ENCODE results near the gene TMEM132E. TPM values are rescaled to one million over a fixed set of nuclear protein-coding genes. Genes with fewer than 3 reads are reported as not detected.

TMEM132E gene
- total and polyA plus RNA-seq, 10 of the 15 experiments (the other 5 are each of a cell fraction or from before 2014, with no cell fraction given): not detected

DNA sequence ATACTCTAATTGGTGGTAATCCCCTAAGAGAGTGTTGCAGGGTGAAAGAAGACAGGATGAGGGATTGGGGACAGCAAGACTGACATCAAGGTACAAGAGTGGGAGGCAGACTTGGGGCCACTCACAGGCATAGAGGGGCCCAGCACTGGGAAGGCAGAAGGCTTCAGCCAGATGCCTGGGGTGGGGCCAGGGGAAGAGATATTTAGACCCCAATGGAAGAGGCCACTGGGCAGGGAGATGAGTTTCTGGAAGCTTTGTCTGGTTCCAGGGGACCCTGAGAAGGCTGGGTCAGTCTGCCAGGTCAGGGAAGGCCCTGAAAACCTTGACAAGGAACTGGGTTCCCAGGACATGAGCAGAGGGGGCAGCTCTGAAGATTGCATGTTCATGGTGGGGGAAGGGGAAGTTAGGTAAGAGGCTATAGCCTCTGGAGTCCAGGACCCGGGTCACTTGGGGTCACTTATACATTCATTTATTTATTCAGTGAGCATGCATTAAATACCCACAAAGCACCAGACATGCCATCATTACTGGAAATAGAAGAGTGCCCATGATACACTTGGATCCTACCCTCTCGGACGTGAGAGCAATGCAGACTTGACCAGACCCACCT, 92.9 kb downstream of the TMEM132E start (continued):
- TF ChIP-seq, protein P1, sequence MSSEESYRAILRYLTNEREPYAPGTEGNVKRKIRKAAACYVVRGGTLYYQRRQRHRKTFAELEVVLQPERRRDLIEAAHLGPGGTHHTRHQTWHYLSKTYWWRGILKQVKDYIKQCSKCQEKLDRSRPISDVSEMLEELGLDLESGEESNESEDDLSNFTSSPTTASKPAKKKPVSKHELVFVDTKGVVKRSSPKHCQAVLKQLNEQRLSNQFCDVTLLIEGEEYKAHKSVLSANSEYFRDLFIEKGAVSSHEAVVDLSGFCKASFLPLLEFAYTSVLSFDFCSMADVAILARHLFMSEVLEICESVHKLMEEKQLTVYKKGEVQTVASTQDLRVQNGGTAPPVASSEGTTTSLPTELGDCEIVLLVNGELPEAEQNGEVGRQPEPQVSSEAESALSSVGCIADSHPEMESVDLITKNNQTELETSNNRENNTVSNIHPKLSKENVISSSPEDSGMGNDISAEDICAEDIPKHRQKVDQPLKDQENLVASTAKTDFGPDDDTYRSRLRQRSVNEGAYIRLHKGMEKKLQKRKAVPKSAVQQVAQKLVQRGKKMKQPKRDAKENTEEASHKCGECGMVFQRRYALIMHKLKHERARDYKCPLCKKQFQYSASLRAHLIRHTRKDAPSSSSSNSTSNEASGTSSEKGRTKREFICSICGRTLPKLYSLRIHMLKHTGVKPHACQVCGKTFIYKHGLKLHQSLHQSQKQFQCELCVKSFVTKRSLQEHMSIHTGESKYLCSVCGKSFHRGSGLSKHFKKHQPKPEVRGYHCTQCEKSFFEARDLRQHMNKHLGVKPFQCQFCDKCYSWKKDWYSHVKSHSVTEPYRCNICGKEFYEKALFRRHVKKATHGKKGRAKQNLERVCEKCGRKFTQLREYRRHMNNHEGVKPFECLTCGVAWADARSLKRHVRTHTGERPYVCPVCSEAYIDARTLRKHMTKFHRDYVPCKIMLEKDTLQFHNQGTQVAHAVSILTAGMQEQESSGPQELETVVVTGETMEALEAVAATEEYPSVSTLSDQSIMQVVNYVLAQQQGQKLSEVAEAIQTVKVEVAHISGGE (CRISPR knock-in tag; IDR thresholded peaks at IDR 0.05): no peak
- TF ChIP-seq ATF7 (IDR thresholded peaks at IDR 0.05; ENCODE audit: low read depth) (no peak), NRF1 (conservative IDR thresholded peaks at IDR 0.05; ENCODE audit: low read depth, low read length) (no peak), MYC (IDR thresholded peaks at IDR 0.05; ENCODE audit: insufficient read depth, insufficient read length, insufficient replicate concordance, low read length, severe bottlenecking) (no peak)
- TF ChIP-seq, protein P2, sequence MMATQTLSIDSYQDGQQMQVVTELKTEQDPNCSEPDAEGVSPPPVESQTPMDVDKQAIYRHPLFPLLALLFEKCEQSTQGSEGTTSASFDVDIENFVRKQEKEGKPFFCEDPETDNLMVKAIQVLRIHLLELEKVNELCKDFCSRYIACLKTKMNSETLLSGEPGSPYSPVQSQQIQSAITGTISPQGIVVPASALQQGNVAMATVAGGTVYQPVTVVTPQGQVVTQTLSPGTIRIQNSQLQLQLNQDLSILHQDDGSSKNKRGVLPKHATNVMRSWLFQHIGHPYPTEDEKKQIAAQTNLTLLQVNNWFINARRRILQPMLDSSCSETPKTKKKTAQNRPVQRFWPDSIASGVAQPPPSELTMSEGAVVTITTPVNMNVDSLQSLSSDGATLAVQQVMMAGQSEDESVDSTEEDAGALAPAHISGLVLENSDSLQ (IDR thresholded peaks at IDR 0.05): no peak
- TF ChIP-seq, protein P3, sequence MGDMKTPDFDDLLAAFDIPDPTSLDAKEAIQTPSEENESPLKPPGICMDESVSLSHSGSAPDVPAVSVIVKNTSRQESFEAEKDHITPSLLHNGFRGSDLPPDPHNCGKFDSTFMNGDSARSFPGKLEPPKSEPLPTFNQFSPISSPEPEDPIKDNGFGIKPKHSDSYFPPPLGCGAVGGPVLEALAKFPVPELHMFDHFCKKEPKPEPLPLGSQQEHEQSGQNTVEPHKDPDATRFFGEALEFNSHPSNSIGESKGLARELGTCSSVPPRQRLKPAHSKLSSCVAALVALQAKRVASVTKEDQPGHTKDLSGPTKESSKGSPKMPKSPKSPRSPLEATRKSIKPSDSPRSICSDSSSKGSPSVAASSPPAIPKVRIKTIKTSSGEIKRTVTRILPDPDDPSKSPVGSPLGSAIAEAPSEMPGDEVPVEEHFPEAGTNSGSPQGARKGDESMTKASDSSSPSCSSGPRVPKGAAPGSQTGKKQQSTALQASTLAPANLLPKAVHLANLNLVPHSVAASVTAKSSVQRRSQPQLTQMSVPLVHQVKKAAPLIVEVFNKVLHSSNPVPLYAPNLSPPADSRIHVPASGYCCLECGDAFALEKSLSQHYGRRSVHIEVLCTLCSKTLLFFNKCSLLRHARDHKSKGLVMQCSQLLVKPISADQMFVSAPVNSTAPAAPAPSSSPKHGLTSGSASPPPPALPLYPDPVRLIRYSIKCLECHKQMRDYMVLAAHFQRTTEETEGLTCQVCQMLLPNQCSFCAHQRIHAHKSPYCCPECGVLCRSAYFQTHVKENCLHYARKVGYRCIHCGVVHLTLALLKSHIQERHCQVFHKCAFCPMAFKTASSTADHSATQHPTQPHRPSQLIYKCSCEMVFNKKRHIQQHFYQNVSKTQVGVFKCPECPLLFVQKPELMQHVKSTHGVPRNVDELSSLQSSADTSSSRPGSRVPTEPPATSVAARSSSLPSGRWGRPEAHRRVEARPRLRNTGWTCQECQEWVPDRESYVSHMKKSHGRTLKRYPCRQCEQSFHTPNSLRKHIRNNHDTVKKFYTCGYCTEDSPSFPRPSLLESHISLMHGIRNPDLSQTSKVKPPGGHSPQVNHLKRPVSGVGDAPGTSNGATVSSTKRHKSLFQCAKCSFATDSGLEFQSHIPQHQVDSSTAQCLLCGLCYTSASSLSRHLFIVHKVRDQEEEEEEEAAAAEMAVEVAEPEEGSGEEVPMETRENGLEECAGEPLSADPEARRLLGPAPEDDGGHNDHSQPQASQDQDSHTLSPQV (IDR thresholded peaks at IDR 0.05): no peak

Data from GM12878 (cell line).